Neuron (in vitro differentiated cells): ENCODE measurements around the gene PTS.

Source experiments
- H2AFZ ChIP-seq: one replicate; pipeline ENCODE4 v1.6.1; 2013; ENCODE audit warnings: low read depth, mild to moderate bottlenecking, inconsistent platforms, low read length, moderate library complexity
- H3K27me3 ChIP-seq: one replicate; pipeline ENCODE4 v1.6.1; 2013; ENCODE audit warnings: low read length; ENCODE audit not compliant: insufficient read depth
- H3K36me3 ChIP-seq: one replicate; pipeline ENCODE4 v1.6.1; 2013; ENCODE audit warnings: low read length; ENCODE audit not compliant: insufficient read depth
- H3K4me1 ChIP-seq: one replicate; pipeline ENCODE4 v1.6.1; 2013; ENCODE audit warnings: low read length; ENCODE audit not compliant: insufficient read depth
- H3K4me3 ChIP-seq: 2 replicates; pipeline ENCODE4 v1.5.1; 2013; ENCODE audit warnings: mild to moderate bottlenecking, low read length, moderate library complexity
- H3K9me3 ChIP-seq: one replicate; pipeline ENCODE4 v1.6.1; 2013; ENCODE audit warnings: low read length

PTS gene

DNA sequence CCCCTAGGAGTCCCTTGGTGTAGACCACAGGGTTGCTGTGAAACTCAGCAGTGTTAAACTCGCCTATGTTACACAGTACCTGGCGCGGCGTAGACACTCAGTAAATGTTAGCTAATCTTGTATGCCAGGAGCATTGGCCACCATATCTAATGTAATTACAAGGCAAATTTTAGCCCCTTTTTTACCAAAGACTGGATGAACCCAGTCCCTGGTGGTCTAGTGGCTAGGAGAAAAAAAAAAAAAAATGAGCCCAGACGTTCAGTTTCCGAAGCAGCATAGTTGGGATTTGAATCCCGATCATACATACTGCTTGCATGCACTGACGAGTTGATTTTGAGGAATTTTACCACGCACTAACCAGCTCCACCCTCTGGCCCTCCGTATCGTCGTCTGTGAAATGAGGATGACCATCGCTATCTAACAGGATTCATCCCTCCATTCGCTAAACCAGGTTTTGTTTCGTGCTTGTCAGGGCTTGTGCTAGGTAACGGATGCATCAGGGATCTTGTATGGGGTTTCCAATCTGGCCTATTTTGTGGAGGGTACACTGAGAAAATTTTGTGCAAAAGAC is 688 bp downstream of the PTS start:
- Histone ChIP-seq H3K9me3 (no peaks in the 10 kb centered on the region), H3K36me3 (peaks cover 19% of the 10 kb centered on the region), H2AFZ (peak overlapping the region; percentile 84), H3K4me3 (peak overlapping the region; percentile 94), H3K27me3 (no peaks in the 10 kb centered on the region), H3K4me1 (peaks cover 7% of the 10 kb centered on the region)

DNA sequence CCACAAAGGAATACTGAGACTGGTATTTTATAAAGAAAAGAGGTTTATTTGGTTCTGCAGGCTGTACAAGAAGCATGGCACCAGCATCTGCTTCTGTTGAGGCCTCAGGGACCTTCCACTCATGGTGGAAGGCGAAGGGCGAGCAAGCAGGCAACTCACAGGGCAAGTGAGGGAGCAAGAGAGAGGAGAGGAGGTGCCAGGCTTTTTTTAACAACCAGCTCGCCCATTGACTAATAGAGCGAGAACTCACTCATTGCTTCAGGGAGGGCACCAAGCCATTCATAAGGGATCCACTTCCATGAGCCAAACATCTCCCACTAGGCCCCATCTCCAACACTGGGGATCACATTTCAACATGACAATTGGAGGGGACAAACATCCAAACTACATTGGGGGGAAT is 1.2 kb downstream of the PTS start:
- Histone ChIP-seq H3K4me3 (peak overlapping the region; percentile 94), H3K27me3 (no peaks in the 10 kb centered on the region), H2AFZ (no peak overlapping the region), H3K9me3 (no peaks in the 10 kb centered on the region), H3K4me1 (peaks cover 7% of the 10 kb centered on the region), H3K36me3 (peaks cover 19% of the 10 kb centered on the region)

DNA sequence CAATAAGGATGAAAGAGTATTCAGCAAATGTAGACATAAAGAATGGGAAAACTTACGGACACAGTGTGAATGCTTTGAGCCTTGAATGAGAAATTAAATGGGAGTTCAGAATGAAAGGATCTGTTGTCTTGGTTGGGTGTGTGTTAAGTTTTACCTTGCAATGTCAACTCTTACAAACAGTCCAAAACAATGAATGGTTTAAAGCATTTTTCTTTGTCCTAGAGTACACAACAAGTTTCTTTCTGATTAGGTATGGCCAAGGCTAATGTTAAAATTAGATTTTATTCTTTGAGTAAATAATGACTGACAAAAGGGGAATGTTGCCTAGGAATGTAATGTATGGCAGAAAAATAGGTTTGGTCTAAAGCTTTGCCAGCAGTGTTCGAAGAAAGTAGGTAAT is 2.5 kb downstream of the PTS start:
- H3K9me3 ChIP-seq: no peaks in the 10 kb centered on the region
- H3K36me3 ChIP-seq: peaks cover 19% of the 10 kb centered on the region
- no peak overlapping the region for H2AFZ ChIP-seq
- H3K4me3 ChIP-seq: no peak overlapping the region
- peaks cover 7% of the 10 kb centered on the region for H3K4me1 ChIP-seq
- H3K27me3 ChIP-seq: no peaks in the 10 kb centered on the region

DNA sequence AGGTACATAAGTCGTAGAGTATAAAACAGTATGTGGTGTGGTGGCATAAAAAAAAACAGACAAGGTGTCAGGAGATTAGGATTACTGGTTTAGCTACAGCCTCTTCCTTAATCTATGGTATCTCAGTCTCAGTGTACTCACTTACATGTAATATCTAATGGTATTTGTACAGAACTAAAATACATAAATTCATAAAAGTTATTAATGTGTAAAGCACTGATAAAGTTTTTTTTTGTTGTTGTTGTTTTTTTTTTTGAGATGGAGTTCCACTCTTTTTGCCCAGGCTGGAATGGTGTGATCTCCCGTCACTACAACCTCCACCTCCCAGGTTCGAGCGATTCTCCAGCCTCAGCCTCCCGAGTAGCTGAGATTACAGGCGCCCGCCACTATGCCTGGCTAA is 2.9 kb downstream of the PTS start:
- Histone ChIP-seq H3K36me3 (peaks cover 19% of the 10 kb centered on the region), H3K4me3 (no peak overlapping the region)

DNA sequence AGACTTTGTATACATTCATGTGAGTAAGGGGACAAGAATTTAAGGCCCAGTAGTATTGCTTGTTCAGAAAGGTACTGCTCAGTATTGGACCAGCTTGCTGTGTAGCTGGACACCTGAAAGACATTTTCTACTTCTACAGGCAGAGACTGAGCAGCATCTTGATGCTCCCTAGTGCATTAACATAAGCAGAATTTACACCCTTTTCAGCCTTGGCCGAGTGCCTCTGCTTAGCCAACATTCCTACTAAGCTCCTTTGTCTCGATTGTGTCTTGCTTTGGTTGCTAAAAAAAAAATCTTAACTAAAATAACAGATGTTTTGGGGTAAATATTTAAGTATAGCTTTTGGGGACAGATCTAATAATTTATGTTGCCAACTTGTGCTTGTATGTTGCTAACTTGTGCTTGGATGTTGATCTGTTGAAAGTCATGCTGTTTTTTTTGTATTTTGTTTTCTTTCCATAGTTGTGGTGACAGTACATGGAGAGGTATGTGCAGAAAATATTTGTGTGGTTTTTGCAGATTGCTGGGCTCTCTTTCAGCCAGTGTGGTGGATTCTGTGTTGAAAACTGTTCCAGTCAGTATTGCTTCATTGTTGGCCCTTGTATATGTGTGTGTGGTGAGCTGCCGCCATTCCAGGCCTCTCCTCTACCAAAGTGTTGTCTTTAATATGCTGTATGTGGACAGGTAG is 3.7 kb downstream of the PTS start:
- Histone ChIP-seq H2AFZ (no peak overlapping the region), H3K4me3 (no peak overlapping the region), H3K4me1 (peaks cover 7% of the 10 kb centered on the region), H3K36me3 (peaks cover 23% of the 10 kb centered on the region), H3K27me3 (no peaks in the 10 kb centered on the region), H3K9me3 (no peaks in the 10 kb centered on the region)

More for the DNA sequence above, 2.9 kb downstream of the PTS start:
- H3K27me3 ChIP-seq: no peaks in the 10 kb centered on the region
- no peak overlapping the region for H2AFZ ChIP-seq
- H3K4me1 ChIP-seq: peaks cover 7% of the 10 kb centered on the region
- H3K9me3 ChIP-seq: no peaks in the 10 kb centered on the region

DNA sequence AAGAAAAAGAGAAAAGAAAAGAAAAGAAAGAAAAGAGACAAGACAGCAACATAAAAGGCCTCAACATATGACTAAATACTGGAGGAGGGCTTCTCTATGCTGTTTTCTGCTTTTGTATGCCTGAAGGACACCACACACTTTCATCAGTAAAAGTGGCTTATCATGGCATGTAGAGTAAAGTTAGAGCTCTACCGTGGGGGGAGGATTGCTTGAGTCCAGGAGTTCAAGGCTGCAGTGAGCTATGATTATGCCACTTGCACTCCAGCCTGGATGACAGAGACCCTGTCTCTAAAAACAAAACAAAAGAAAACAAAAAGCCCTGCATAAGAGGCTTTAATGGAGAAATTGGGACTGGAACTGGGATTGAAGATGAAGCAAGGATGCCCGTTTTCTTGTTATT is 5.7 kb downstream of the PTS start:
- no peak overlapping the region for H3K4me3 ChIP-seq
- H2AFZ ChIP-seq: no peak overlapping the region
- no peaks in the 10 kb centered on the region for H3K9me3 ChIP-seq
- H3K4me1 ChIP-seq: peaks cover 7% of the 10 kb centered on the region
- no peaks in the 10 kb centered on the region for H3K27me3 ChIP-seq
- H3K36me3 ChIP-seq: peaks cover 36% of the 10 kb centered on the region

DNA sequence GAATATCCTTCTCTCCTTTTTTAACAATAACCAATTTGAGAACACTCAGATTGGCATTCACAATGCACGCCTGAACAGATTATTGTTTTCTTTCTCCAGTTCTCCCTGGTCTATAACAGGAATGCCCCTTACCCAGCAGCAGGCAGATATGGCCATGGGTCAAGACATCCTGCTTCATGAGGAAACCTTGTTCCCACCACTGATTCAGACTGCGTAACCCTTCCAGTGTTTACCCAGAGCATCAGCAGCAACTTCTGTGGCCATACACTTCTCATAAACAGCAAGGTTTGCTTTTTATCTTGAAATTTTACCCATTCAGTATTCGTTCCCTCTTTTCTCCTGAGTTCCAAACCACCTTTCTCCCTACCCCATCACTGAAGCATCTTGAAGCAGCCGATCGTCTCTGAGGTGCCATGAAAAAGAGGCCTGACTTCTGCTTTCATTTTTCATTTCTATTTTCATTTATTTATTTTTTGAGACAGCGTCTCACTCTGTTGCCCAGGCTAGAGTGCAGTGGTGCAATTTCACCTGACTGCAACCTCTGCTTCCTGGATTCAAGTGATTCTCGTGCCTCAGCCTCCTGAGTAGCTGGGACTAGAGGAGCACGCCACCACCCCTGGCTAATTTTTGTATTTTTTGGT is 9.6 kb downstream of the PTS start:
- peaks cover 31% of the 10 kb centered on the region for H3K36me3 ChIP-seq

DNA sequence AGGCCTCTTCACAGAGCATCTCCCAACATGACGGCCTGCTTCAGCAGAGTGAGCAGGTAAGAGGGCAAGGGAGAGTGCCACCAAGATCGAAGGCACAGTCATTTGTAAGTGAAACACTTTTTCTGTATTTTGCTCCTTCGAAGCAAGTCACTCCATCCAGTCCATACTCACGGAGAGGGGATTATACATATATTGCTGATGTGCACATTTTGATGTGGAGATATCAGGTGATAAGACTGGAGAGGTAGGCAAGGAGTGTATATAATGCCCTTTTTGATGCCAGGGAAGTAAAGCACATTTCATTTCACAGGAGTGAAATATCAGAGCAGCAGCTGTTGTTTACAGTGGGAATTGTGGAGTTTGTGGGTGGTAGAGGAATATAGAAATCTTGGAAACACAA is 11.2 kb downstream of the PTS start:
- Histone ChIP-seq H3K4me1 (no peaks in the 10 kb centered on the region), H3K4me3 (no peak overlapping the region), H2AFZ (no peak overlapping the region), H3K36me3 (peaks cover 31% of the 10 kb centered on the region), H3K27me3 (no peaks in the 10 kb centered on the region), H3K9me3 (no peaks in the 10 kb centered on the region)

More for the DNA sequence above, 9.6 kb downstream of the PTS start:
- no peaks in the 10 kb centered on the region for H3K27me3 ChIP-seq
- no peak overlapping the region for H2AFZ ChIP-seq
- H3K4me1 ChIP-seq: no peaks in the 10 kb centered on the region
- H3K4me3 ChIP-seq: no peak overlapping the region
- H3K9me3 ChIP-seq: no peaks in the 10 kb centered on the region

DNA sequence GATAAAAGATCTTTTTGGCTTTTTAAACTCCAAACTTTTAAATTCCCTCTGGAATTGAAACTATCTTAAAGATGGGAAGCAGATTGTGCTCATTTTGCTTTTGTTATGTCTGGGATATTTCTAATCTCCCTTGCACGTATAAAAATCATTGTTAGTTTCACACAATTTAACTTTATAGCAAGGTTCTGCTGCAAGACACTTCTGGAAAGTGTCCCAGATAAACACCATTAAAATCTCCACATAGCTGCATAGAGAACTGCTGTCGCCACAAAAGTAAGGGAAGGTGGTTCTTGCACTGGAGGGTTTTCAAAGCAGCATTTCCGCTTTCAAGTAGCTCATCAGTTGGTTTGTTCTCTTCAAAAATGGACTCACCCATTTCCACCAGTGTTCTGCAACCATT is 11.8 kb downstream of the PTS start:
- no peak overlapping the region for H3K4me3 ChIP-seq
- peaks cover 31% of the 10 kb centered on the region for H3K36me3 ChIP-seq
- H3K27me3 ChIP-seq: no peaks in the 10 kb centered on the region
- peaks cover 2% of the 10 kb centered on the region for H3K9me3 ChIP-seq
- no peaks in the 10 kb centered on the region for H3K4me1 ChIP-seq
- H2AFZ ChIP-seq: no peak overlapping the region

DNA sequence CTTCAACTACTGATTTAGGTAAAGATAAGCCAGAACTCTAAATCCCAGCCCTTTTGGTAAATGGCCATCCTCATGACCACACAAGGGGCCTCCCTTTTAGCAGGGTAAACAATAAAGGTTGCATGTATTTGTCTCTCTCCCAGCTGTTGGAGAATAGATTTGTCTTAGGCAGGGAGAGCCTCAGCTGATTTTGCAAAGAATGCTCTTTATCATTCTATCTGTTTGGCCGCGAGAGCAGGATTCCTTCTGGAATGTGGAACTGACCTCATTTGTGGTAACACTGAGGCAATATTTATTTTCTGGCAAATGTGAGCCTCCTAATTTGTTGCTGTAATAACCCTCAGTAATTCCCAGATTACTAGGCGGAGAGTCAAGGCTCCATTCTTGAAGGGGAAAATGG is 15.3 kb downstream of the PTS start:
- Histone ChIP-seq H3K9me3 (peaks cover 3% of the 10 kb centered on the region), H3K4me1 (no peaks in the 10 kb centered on the region), H3K27me3 (no peaks in the 10 kb centered on the region), H3K36me3 (peaks cover 18% of the 10 kb centered on the region), H3K4me3 (no peak overlapping the region), H2AFZ (no peak overlapping the region)

DNA sequence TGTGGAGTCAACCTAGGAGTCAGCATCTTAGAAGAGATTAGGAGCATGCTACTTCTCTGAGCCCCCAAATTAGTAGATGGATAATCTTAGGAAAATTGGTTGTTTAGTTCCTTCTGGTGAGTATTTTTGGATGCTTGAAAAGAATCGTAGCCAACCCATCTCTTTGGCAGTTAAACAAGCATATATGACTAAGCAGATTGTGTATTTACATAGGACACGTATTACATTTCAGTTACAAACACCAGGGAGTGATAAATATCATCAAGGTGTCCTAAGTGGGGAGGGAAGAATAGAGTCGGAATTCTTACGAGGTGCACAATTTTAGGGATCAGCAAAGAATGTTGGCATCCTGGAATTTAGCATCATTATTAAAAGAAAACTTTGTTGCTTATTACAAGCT is 21.0 kb downstream of the PTS start:
- Histone ChIP-seq H2AFZ (no peak overlapping the region), H3K4me3 (no peak overlapping the region), H3K4me1 (no peaks in the 10 kb centered on the region), H3K36me3 (no peaks in the 10 kb centered on the region), H3K27me3 (no peaks in the 10 kb centered on the region), H3K9me3 (peaks cover 3% of the 10 kb centered on the region)

DNA sequence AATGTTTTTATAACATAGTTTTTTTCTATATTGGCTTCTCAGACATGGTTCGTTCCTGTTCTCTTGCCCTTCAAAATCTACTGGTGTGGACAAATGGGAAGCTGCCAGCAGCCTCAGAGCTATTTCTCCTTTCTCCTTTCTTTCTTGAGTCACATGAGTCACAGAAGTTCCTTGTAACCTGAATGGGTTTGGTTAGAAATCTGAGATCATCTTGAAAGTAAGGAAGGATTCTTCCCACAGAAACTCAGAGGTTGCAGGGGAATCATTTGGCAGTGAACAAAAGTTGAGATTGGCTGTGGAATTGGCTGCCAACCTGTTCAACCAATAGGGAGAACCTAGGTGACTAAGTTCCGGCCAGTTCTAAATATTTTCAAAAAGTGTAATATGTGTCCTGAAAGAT is 22.0 kb downstream of the PTS start:
- H3K4me3 ChIP-seq: no peak overlapping the region
- H3K4me1 ChIP-seq: no peaks in the 10 kb centered on the region
- H2AFZ ChIP-seq: no peak overlapping the region
- H3K9me3 ChIP-seq: peaks cover 1% of the 10 kb centered on the region
- no peaks in the 10 kb centered on the region for H3K36me3 ChIP-seq
- H3K27me3 ChIP-seq: no peaks in the 10 kb centered on the region

DNA sequence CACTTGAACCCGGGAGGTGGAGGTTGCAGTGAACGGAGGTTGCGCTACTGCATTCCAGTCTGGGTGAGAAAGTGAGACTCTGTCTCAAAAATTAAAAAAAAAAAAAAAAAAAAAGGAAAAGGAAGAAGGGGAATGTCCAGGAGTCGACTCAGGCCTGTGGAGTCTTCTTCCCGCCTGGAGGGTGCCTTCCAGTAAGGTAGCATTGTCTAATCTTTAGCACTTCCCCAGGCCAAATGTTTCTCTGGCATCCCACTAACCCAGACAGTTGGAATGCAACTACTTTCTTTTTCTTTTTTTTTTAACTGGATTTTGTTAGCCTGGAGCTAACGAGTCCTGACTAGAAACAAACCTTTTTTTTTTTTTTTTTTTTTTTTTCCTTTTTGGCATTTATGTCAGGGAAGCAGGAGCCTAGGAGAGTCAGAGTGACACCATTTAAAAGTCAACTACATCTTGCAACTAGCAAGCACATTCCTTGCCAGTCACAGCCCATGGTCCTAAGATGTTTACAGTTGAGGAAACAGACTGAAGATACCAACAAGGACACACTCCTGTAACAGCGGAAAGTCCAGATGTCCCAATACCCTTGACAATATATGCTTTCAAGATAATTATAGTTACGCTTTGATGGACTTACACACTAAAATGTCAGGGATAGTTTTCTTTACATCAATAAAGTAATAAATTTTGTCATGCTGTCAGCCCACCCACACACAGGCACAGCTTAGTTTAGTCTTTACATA is 23.8 kb downstream of the PTS start:
- H3K4me1 ChIP-seq: no peaks in the 10 kb centered on the region
- no peaks in the 10 kb centered on the region for H3K27me3 ChIP-seq
- H3K36me3 ChIP-seq: no peaks in the 10 kb centered on the region
- H2AFZ ChIP-seq: no peak overlapping the region
- H3K4me3 ChIP-seq: no peak overlapping the region
- H3K9me3 ChIP-seq: no peaks in the 10 kb centered on the region
